ENCODE data around the gene TNFAIP8L1.
"Not testable (repeated sequence)": the region's sequence is repeated elsewhere in the genome, so short reads cannot be mapped to it uniquely, and the experiment has no call there.

Gene TNFAIP8L1

GRCh38 chr19:4662020-4662695, 22.8 kb downstream of the TNFAIP8L1 start:
- H3K4me1 ChIP-seq (ENCODE audit: insufficient read depth, low read length) = no peaks in the 10 kb centered on the region
- peaks cover 72% of the 10 kb centered on the region for H3K36me3 ChIP-seq (ENCODE audit: insufficient read depth, low read length)
- peaks cover 14% of the 10 kb centered on the region for H3K9me3 ChIP-seq (ENCODE audit: low read length)
- H3K27me3 ChIP-seq (ENCODE audit: insufficient read depth, low read length) = no peaks in the 10 kb centered on the region
- no peak overlapping the region for H3K4me3 ChIP-seq (ENCODE audit: low read length)
- H2AFZ ChIP-seq (ENCODE audit: low read depth, low read length) = no peak overlapping the region

GRCh38 chr19:4662812-4663211, 23.5 kb downstream of the TNFAIP8L1 start:
- Histone ChIP-seq H3K4me3 (ENCODE audit: low read length) (no peak overlapping the region), H3K27me3 (ENCODE audit: insufficient read depth, low read length) (no peaks in the 10 kb centered on the region), H3K4me1 (ENCODE audit: insufficient read depth, low read length) (no peaks in the 10 kb centered on the region), H3K9me3 (ENCODE audit: low read length) (peaks cover 12% of the 10 kb centered on the region), H3K36me3 (ENCODE audit: insufficient read depth, low read length) (peaks cover 66% of the 10 kb centered on the region), H2AFZ (ENCODE audit: low read depth, low read length) (no peak overlapping the region)

GRCh38 chr19:4664642-4665041, 25.3 kb downstream of the TNFAIP8L1 start:
- H3K9me3 ChIP-seq (ENCODE audit: low read length) = peaks cover 1% of the 10 kb centered on the region
- no peaks in the 10 kb centered on the region for H3K27me3 ChIP-seq (ENCODE audit: insufficient read depth, low read length)
- H3K4me3 ChIP-seq (ENCODE audit: low read length) = no peak overlapping the region
- peaks cover 59% of the 10 kb centered on the region for H3K36me3 ChIP-seq (ENCODE audit: insufficient read depth, low read length)
- H2AFZ ChIP-seq (ENCODE audit: low read depth, low read length) = no peak overlapping the region
- peaks cover 6% of the 10 kb centered on the region for H3K4me1 ChIP-seq (ENCODE audit: insufficient read depth, low read length)

- Histone ChIP-seq H3K4me1 (ENCODE audit: insufficient read depth, low read length) (peaks cover 6% of the 10 kb centered on the region), H3K36me3 (ENCODE audit: insufficient read depth, low read length) (peaks cover 24% of the 10 kb centered on the region), H3K4me3 (ENCODE audit: low read length) (peak within 1 kb of the TSS; percentile 95), H3K9me3 (ENCODE audit: low read length) (no peaks in the 10 kb centered on the region), H2AFZ (ENCODE audit: low read depth, low read length) (peak within 1 kb of the TSS; percentile 95), H3K27me3 (ENCODE audit: insufficient read depth, low read length) (no peaks in the 10 kb centered on the region)
Measured at GRCh38 chr19:4669723-4670480, 30.6 kb downstream of the TNFAIP8L1 start, which contains the start of gene MYDGF. TSS of gene MYDGF (minus strand) at chr19:4670342. CDS start at chr19:4670334, 8 bp downstream.

- Histone ChIP-seq H3K4me3 (ENCODE audit: low read length) (no peak overlapping the region), H3K36me3 (ENCODE audit: insufficient read depth, low read length) (peaks cover 20% of the 10 kb centered on the region), H3K27me3 (ENCODE audit: insufficient read depth, low read length) (no peaks in the 10 kb centered on the region), H3K4me1 (ENCODE audit: insufficient read depth, low read length) (peaks cover 6% of the 10 kb centered on the region), H2AFZ (ENCODE audit: low read depth, low read length) (no peak overlapping the region), H3K9me3 (ENCODE audit: low read length) (no peaks in the 10 kb centered on the region)
Measured at GRCh38 chr19:4671185-4671851, 32.0 kb downstream of the TNFAIP8L1 start.

GRCh38 chr19:4673216-4673615, 33.9 kb downstream of the TNFAIP8L1 start:
- no peak overlapping the region for H2AFZ ChIP-seq (ENCODE audit: low read depth, low read length)
- H3K27me3 ChIP-seq (ENCODE audit: insufficient read depth, low read length) = no peaks in the 10 kb centered on the region
- H3K36me3 ChIP-seq (ENCODE audit: insufficient read depth, low read length) = peaks cover 26% of the 10 kb centered on the region
- H3K9me3 ChIP-seq (ENCODE audit: low read length) = peaks cover 2% of the 10 kb centered on the region
- peaks cover 6% of the 10 kb centered on the region for H3K4me1 ChIP-seq (ENCODE audit: insufficient read depth, low read length)
- no peak overlapping the region for H3K4me3 ChIP-seq (ENCODE audit: low read length)

- Histone ChIP-seq H3K4me3 (ENCODE audit: low read length) (no peak overlapping the region), H3K9me3 (ENCODE audit: low read length) (peaks cover 2% of the 10 kb centered on the region), H2AFZ (ENCODE audit: low read depth, low read length) (no peak overlapping the region), H3K36me3 (ENCODE audit: insufficient read depth, low read length) (peaks cover 27% of the 10 kb centered on the region), H3K4me1 (ENCODE audit: insufficient read depth, low read length) (peaks cover 6% of the 10 kb centered on the region), H3K27me3 (ENCODE audit: insufficient read depth, low read length) (no peaks in the 10 kb centered on the region)
Measured at GRCh38 chr19:4673726-4674125, 34.4 kb downstream of the TNFAIP8L1 start.

GRCh38 chr19:4675346-4675745, 36.0 kb downstream of the TNFAIP8L1 start:
- Histone ChIP-seq H3K36me3 (ENCODE audit: insufficient read depth, low read length) (peaks cover 36% of the 10 kb centered on the region), H3K27me3 (ENCODE audit: insufficient read depth, low read length) (no peaks in the 10 kb centered on the region), H3K4me3 (ENCODE audit: low read length) (no peak overlapping the region), H3K9me3 (ENCODE audit: low read length) (peaks cover 2% of the 10 kb centered on the region), H3K4me1 (ENCODE audit: insufficient read depth, low read length) (no peaks in the 10 kb centered on the region), H2AFZ (ENCODE audit: low read depth, low read length) (no peak overlapping the region)

- Histone ChIP-seq H3K27me3 (ENCODE audit: insufficient read depth, low read length) (no peaks in the 10 kb centered on the region), H2AFZ (ENCODE audit: low read depth, low read length) (no peak overlapping the region), H3K36me3 (ENCODE audit: insufficient read depth, low read length) (peaks cover 43% of the 10 kb centered on the region), H3K9me3 (ENCODE audit: low read length) (peaks cover 2% of the 10 kb centered on the region), H3K4me3 (ENCODE audit: low read length) (no peak overlapping the region), H3K4me1 (ENCODE audit: insufficient read depth, low read length) (no peaks in the 10 kb centered on the region)
Measured at GRCh38 chr19:4676955-4677731, 37.8 kb downstream of the TNFAIP8L1 start.

GRCh38 chr19:4678881-4679790, 39.8 kb downstream of the TNFAIP8L1 start:
- H2AFZ ChIP-seq (ENCODE audit: low read depth, low read length) = no peak overlapping the region
- H3K4me3 ChIP-seq (ENCODE audit: low read length) = no peak overlapping the region
- peaks cover 57% of the 10 kb centered on the region for H3K36me3 ChIP-seq (ENCODE audit: insufficient read depth, low read length)
- H3K27me3 ChIP-seq (ENCODE audit: insufficient read depth, low read length) = no peaks in the 10 kb centered on the region
- H3K9me3 ChIP-seq (ENCODE audit: low read length) = peaks cover 2% of the 10 kb centered on the region
- H3K4me1 ChIP-seq (ENCODE audit: insufficient read depth, low read length) = no peaks in the 10 kb centered on the region

- H3K4me1 ChIP-seq (ENCODE audit: insufficient read depth, low read length); H3K9me3 ChIP-seq (ENCODE audit: low read length); H2AFZ ChIP-seq (ENCODE audit: low read depth, low read length); H3K27me3 ChIP-seq (ENCODE audit: insufficient read depth, low read length); H3K4me3 ChIP-seq (ENCODE audit: low read length): not testable (repeated sequence)
- peaks cover 60% of the 10 kb centered on the region for H3K36me3 ChIP-seq (ENCODE audit: insufficient read depth, low read length)
Measured at GRCh38 chr19:4680021-4680420, 40.7 kb downstream of the TNFAIP8L1 start.

Measured in neuron (in vitro differentiated cells).